ENCODE results near the gene DRAXIN. TPM values are rescaled to one million over a fixed set of nuclear protein-coding genes. Genes with fewer than 3 reads are reported as not detected.

Gene DRAXIN
- total RNA-seq, 4 donors from 2014 or later: under 0.01 to 0.06 TPM; not detected in 2

DNA sequence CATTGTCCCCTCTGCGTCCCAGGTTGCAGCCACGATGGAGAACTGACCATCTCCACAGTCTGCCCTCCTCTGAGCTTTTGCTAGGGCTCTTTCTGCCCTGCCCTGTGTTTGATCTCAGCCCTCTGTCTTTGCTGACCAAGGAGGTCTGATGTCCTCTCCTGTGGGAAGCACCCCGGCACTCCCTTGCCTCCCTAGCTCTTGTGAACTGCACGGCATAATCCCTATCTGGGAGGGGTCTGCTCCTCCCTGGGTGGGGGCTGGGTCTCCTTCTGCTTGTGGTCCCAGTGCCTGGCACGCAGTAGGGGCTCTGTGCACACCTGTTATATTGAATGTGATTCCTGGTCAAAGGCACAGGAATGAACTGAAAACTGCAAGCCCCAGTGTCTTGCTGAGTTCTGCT is 2.4 kb downstream of the DRAXIN start:
- TF ChIP-seq POLR2A (IDR thresholded peaks at IDR 0.05; ENCODE audit: low read depth) (no peak), EP300 (IDR thresholded peaks at IDR 0.05) (no peak), POLR2AphosphoS5 (IDR thresholded peaks at IDR 0.05) (no peak)
- TF ChIP-seq, protein P1, sequence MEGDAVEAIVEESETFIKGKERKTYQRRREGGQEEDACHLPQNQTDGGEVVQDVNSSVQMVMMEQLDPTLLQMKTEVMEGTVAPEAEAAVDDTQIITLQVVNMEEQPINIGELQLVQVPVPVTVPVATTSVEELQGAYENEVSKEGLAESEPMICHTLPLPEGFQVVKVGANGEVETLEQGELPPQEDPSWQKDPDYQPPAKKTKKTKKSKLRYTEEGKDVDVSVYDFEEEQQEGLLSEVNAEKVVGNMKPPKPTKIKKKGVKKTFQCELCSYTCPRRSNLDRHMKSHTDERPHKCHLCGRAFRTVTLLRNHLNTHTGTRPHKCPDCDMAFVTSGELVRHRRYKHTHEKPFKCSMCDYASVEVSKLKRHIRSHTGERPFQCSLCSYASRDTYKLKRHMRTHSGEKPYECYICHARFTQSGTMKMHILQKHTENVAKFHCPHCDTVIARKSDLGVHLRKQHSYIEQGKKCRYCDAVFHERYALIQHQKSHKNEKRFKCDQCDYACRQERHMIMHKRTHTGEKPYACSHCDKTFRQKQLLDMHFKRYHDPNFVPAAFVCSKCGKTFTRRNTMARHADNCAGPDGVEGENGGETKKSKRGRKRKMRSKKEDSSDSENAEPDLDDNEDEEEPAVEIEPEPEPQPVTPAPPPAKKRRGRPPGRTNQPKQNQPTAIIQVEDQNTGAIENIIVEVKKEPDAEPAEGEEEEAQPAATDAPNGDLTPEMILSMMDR (IDR thresholded peaks at IDR 0.05): no peak
- Histone ChIP-seq H3K27me3 (peaks cover 5 to 94% (median 28%) of the 10 kb centered on the region in 4 donors), H3K4me1 (peaks cover 8 to 34% (median 31%) of the 10 kb centered on the region in 4 donors), H3K9me3 (no peaks in the 10 kb centered on the region), H3K36me3 (no peaks in the 10 kb centered on the region), H3K27ac (replicated peaks in 1 of 4) (no peak overlapping the region), H3K4me3 (no peak overlapping the region)
- DNase-seq (ENCODE audit: extremely low spot score): no peak
- 51% methylated on average over 5 of the region's 5 CpGs for WGBS
- intact Hi-C loops (cut with DNase I): no loop called here

DNA sequence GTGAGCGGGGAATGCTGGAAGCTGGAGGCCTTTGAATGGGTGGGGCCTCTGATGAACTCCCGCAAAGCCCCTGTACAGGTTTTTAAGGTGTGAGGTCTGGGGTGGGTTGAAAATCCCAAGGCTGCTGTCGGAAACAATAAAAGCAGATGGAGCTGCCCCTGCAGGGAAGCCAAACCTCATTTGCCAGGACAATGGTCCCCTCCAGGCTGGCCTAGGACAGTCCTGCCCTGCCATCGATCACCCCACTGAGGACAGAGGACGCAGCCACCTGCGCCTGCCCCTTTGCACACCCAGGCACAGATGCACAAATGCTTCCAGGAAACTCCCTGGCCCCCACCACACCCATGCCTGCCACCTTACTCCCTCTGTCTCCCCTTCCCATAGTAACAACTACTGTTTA is 4.4 kb downstream of the DRAXIN start:
- H3K27me3 ChIP-seq: peaks cover 5 to 94% (median 24%) of the 10 kb centered on the region in 4 donors
- WGBS: 86% methylated on average over 5 of the region's 6 CpGs
- no peaks in the 10 kb centered on the region for H3K36me3 ChIP-seq
- no peaks in the 10 kb centered on the region for H3K9me3 ChIP-seq
- DNase-seq (ENCODE audit: extremely low spot score): no peak
- intact Hi-C loops (cut with DNase I): no loop called here
- H3K4me1 ChIP-seq: peaks cover 4 to 27% (median 26%) of the 10 kb centered on the region in 4 donors
- no peak overlapping the region for H3K4me3 ChIP-seq
- H3K27ac ChIP-seq (replicated peaks in 1 of 4): no peak overlapping the region
- TF ChIP-seq POLR2A (IDR thresholded peaks at IDR 0.05; ENCODE audit: low read depth) (no peak), POLR2AphosphoS5 (IDR thresholded peaks at IDR 0.05) (no peak), EP300 (IDR thresholded peaks at IDR 0.05) (no peak)
- TF ChIP-seq, protein P1 (IDR thresholded peaks at IDR 0.05): no peak

DNA sequence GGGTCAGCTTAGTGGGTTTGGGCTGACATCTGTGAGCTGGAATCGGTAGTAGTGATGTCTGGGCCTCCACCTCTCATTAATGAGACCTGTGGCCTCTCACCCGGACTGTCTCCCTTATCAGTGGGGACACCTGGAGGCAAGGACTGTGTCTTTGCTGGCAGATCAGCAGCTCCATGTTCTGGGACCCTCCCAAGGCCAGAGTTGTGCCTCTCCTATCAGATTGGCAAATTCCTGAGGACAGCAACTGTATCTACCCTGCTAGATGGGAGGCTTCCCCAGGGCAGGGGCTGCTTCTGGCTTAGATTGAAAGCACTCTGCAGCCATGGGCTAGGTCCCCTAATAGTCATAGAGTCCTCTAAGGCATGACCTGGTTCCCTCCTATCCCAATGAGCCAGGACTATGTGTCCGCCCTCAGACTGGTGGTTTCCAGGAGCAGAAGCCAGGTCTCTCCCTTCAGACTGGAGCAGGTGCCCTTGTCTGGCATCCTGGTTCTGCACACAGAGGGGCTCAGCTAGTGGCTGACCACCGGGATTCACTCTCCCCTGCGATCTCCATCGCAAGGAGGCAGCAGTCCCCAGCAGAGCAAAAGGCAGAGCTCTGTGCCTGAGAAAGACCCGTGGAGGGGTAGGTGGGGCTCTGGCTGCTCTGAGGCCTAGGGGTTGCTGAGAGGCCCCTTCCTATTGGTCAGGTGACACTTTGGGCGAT is 5.8 kb downstream of the DRAXIN start:
- peaks cover 0 to 24% (median 22%) of the 10 kb centered on the region in 4 donors for H3K4me1 ChIP-seq
- 78% methylated on average over 7 of the region's 8 CpGs for WGBS
- H3K4me3 ChIP-seq: no peak overlapping the region
- H3K36me3 ChIP-seq: no peaks in the 10 kb centered on the region
- DNase-seq (ENCODE audit: extremely low spot score): no peak
- intact Hi-C loops (cut with DNase I): no loop called here
- H3K9me3 ChIP-seq: no peaks in the 10 kb centered on the region
- H3K27ac ChIP-seq (replicated peaks in 1 of 4): no peak overlapping the region
- no peak for TF ChIP-seq EP300 (IDR thresholded peaks at IDR 0.05)
- TF ChIP-seq POLR2A (IDR thresholded peaks at IDR 0.05; ENCODE audit: low read depth): no peak
- TF ChIP-seq, protein P1 (IDR thresholded peaks at IDR 0.05): no peak
- no peak for TF ChIP-seq POLR2AphosphoS5 (IDR thresholded peaks at IDR 0.05)
- peaks cover 0 to 90% (median 19%) of the 10 kb centered on the region in 4 donors for H3K27me3 ChIP-seq

DNA sequence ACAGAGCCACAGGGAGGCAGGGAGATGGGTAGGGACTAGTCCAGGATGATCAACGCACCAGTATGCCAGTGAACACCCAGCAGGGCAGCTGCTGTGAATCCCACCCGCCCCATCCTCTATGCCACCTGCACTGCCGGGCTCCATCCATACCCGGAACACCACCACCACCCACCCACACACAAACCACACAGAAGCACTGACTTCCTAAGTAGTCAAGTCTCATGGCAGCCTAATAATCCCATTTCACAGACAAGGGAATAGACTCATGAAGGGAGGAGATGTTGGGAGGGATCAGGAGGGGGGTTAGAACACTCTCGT is 6.3 kb downstream of the DRAXIN start:
- Histone ChIP-seq H3K27ac (replicated peaks in 1 of 4) (no peak overlapping the region), H3K4me3 (no peak overlapping the region), H3K9me3 (no peaks in the 10 kb centered on the region), H3K4me1 (peaks cover 0 to 19% (median 17%) of the 10 kb centered on the region in 4 donors), H3K27me3 (peaks cover 0 to 90% (median 14%) of the 10 kb centered on the region in 4 donors), H3K36me3 (no peaks in the 10 kb centered on the region)
- no peak for DNase-seq (ENCODE audit: extremely low spot score)
- intact Hi-C loops (cut with DNase I): no loop called here
- no peak for TF ChIP-seq POLR2A (IDR thresholded peaks at IDR 0.05; ENCODE audit: low read depth)
- TF ChIP-seq EP300 (IDR thresholded peaks at IDR 0.05): no peak
- TF ChIP-seq POLR2AphosphoS5 (IDR thresholded peaks at IDR 0.05): no peak
- TF ChIP-seq, protein P1 (IDR thresholded peaks at IDR 0.05): no peak
- WGBS: 78% methylated on average over 4 of the region's 5 CpGs
